Vein endothelial cell (primary cell): Measurements from ENCODE around the gene LDAH. TPM values are rescaled to one million over a fixed set of nuclear protein-coding genes. Genes with fewer than 3 reads are reported as not detected.

Experiments used
- total RNA-seq: library from RNA; depleted of rRNA; stranded (reverse); fragments of >200 nt; gene quantifications from 2 replicates; pipeline ENCODE4 v1.2.3, GENCODE V29; 2012

LDAH gene
- total RNA-seq, result 11.4 and 30.0 TPM in 2 replicates

DNA sequence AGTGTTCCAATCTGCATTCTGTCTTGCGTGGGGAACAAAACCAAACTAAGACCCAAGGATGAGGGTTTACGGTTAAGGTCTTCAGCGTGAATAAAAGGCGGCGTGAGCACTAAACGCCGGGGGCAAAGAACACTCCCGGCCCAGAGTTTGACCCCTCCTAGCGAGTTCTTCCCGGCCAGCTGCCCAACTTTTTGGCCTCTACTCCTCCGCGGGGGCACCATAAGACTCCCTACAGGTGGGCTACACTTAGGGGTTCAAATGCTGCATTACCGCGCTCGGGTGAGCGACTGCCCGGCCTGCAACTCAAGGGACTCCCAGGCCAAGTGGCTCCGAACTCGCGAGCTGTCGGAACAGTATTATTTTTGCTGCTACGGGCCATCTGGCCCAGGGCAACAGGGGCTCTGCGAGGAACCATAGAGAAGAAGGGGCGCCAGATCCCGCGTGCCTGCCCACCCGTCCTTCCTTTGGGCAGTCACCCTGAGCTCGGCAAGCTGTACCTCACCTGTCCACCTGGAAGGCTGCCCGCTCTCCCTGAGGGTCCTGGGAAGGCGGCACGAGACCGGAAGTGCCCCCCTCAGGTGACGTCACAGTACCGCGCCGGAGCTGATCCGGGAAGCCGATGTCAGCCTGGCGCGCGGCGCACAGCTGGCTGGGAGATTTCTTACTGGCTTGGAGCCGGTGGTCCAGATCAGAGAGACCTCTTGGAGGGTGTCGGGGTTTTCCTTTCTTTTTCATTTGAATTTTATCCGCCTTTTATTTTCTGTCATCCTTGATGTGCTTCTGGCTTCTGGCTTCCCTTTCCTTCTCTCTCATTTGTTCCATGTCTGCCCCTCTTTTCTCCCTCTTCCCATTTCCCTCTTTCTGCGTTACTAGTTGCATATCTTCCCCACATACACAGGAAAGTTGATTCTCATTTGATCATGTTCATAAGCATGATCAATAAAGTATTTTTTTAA, at the start of gene LDAH:
Gene LDAH (minus strand): TSS at position 567 of the 956 bp plus-strand sequence. CDS start 21,638 bp downstream, outside the sequence.

DNA sequence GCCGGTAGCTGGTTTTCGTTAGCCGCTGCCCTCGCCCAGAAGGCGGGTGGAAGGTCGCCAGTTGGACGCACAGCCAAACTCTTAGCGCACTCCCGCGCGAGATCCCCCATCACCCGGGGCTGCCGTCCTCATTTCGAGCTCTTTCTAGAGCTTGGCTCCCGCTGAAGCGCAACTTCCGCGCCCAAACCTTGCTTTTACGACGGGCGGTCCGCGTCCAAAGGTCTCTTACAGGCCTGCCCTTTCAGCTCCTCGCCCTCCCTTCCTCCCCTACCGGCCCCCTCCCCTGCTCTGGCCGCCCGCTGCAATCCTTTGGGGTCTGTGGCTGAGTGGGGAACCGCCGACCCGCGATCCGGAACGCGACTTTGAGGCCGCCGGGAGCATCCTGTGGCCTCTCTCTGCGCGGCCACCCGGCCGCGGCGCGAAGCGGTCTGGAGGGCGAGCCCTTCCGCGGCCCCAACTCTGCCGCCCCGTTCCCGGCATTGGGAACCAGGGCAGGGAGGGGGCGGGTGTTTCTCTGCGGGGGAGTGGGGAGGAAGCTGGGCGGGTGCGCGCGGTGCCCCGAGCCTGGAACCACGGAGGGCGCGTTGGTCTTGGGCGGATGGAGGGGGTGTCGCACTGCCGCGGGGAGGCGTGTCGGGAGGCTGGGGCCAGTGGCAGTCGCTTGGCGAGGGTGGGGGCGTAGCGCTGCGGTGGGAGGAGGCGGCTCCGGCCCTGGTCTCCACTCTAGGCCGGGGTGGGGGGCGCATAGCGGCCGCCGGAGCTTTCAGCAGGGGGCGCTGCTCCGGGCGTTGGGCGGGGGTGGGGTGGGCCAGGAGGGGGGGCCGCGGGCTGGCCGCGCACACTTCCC, 156.4 kb downstream of the LDAH start, which contains the start of gene GDF7:
Gene GDF7 (plus strand): TSS at position 841 of the 847 bp plus-strand sequence. CDS start 96 bp downstream, outside the sequence.

DNA sequence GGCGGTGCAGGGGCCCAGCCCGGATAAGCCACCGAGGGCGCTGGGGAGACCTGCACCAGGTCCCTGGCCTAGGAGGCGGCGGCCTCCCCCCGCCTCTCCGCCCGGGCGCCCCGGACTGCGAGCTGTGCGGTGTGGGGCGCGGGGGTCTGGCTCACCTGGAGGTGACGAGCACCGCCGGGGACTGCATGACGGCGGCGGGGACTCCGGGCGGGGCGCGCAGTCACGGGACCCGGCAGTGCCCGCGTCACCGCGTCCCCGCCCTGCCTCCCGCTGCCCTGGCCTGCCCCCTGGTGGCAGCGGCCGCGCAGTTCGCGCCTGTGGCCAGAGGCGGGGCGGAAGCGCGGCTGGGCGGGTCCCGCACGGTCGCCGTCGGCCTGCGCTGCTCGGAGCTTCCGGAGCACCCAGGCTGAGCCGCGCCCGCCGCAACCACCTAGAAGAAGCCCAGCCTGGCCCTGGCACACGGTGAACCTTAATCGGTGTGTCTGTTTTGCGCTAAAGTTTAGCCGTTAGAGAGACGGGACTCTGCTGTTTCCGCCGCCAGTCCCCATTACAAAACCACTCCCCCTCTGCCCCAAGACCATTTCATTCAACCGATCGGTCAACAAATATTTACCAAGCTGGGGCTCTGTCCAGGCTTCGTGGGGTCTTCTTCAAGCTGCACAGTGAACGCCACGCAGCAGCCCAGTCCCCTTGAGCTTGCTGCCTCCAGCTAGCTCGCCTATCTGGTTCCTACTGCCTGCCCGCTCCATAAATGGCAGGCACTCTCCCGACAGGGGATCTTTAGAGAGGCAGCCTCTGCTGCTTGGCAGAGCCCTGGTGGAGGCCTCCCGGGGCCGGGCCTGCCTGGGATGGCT, 171.8 kb downstream of the LDAH start, which contains the start of gene HS1BP3:
Gene HS1BP3 (minus strand): TSS at position 222 of the 854 bp plus-strand sequence. CDS start 35 bp downstream, at position 187.

Other genes with a start within 250 kb of the LDAH start
- 28.5 and 42.5 TPM in 2 replicates for gene HS1BP3, start 172.0 kb downstream of the LDAH start, total RNA-seq
- 2.5 and 11.8 TPM in 2 replicates for gene GDF7, start 156.0 kb downstream of the LDAH start, total RNA-seq
- gene APOB, start 221.0 kb upstream of the LDAH start, total RNA-seq, result under 0.01 and 0.10 TPM in 2 replicates